Nephron progenitor cell (in vitro differentiated cells): ENCODE data around the gene RIC3.

Experiments
- DNase-seq: peaks from one replicate; pipeline ENCODE4 v3.0.0; 2021
- H3K27ac Mint-ChIP-seq: 2 replicates; pipeline ENCODE4 v1.8.0; 2021; ENCODE audit warnings: mild to moderate bottlenecking, moderate library complexity, mixed read lengths
- H3K27me3 Mint-ChIP-seq: 2 replicates; pipeline ENCODE4 v1.8.0; 2021; ENCODE audit warnings: mild to moderate bottlenecking, low read depth, mixed read lengths; ENCODE audit not compliant: poor library complexity
- H3K36me3 Mint-ChIP-seq: 2 replicates; pipeline ENCODE4 v1.8.0; 2021; ENCODE audit warnings: low read depth, mixed read lengths
- H3K4me1 Mint-ChIP-seq: 2 replicates; pipeline ENCODE4 v1.8.0; 2021; ENCODE audit warnings: mixed read lengths
- H3K4me3 Mint-ChIP-seq: 2 replicates; pipeline ENCODE4 v1.8.0; 2021; ENCODE audit warnings: mild to moderate bottlenecking, moderate library complexity, mixed read lengths
- H3K9me3 Mint-ChIP-seq: 2 replicates; pipeline ENCODE4 v1.8.0; 2021; ENCODE audit warnings: mild to moderate bottlenecking, moderate library complexity, mixed read lengths
- CTCF ChIP-seq: fragments of 200-600 bp; sonication (generic); IDR thresholded peaks from 2 replicates; pipeline ENCODE4 v1.5.0; 2021; ENCODE audit warnings: antibody characterized with exemption

The RIC3 gene

GRCh38 chr11:8196749-8197148 is 27.9 kb upstream of the RIC3 start:
- Mint-ChIP-seq H3K27me3 (peaks cover 10% of the 10 kb centered on the region), H3K36me3 (no peaks in the 10 kb centered on the region), H3K4me1 (no peaks in the 10 kb centered on the region), H3K9me3 (no peaks in the 10 kb centered on the region), H3K27ac (no peak overlapping the region), H3K4me3 (no peak overlapping the region)
- TF ChIP-seq CTCF = no peak
- no peak for DNase-seq

- no peak for TF ChIP-seq CTCF
- no peaks in the 10 kb centered on the region for H3K9me3 Mint-ChIP-seq
- H3K4me1 Mint-ChIP-seq = no peaks in the 10 kb centered on the region
- no peak overlapping the region for H3K27ac Mint-ChIP-seq
- H3K4me3 Mint-ChIP-seq = no peak overlapping the region
- H3K27me3 Mint-ChIP-seq = peaks cover 10% of the 10 kb centered on the region
- H3K36me3 Mint-ChIP-seq = no peaks in the 10 kb centered on the region
- no peak for DNase-seq
These were observed 26.1 kb upstream of the RIC3 start for GRCh38 chr11:8194956-8195355.

GRCh38 chr11:8192896-8193209 is 24.0 kb upstream of the RIC3 start:
- H3K36me3 Mint-ChIP-seq = no peaks in the 10 kb centered on the region
- no peaks in the 10 kb centered on the region for H3K9me3 Mint-ChIP-seq
- DNase-seq = no peak
- no peak overlapping the region for H3K4me3 Mint-ChIP-seq
- H3K4me1 Mint-ChIP-seq = no peaks in the 10 kb centered on the region
- peaks cover 10% of the 10 kb centered on the region for H3K27me3 Mint-ChIP-seq
- no peak for TF ChIP-seq CTCF
- no peak overlapping the region for H3K27ac Mint-ChIP-seq

GRCh38 chr11:8192016-8192895 is 23.4 kb upstream of the RIC3 start:
- H3K27me3 Mint-ChIP-seq = peaks cover 6% of the 10 kb centered on the region
- no peak overlapping the region for H3K27ac Mint-ChIP-seq
- H3K4me1 Mint-ChIP-seq = no peaks in the 10 kb centered on the region
- peak; percentile 79 for DNase-seq
- peak; percentile 90 for TF ChIP-seq CTCF
- no peak overlapping the region for H3K4me3 Mint-ChIP-seq
- no peaks in the 10 kb centered on the region for H3K36me3 Mint-ChIP-seq
- H3K9me3 Mint-ChIP-seq = peaks cover under 1% of the 10 kb centered on the region

GRCh38 chr11:8190431-8190830 is 21.6 kb upstream of the RIC3 start:
- Mint-ChIP-seq H3K27ac (no peak overlapping the region), H3K4me3 (no peak overlapping the region), H3K9me3 (peaks cover 14% of the 10 kb centered on the region), H3K27me3 (peaks cover 4% of the 10 kb centered on the region), H3K4me1 (no peaks in the 10 kb centered on the region), H3K36me3 (no peaks in the 10 kb centered on the region)
- TF ChIP-seq CTCF = no peak
- DNase-seq = no peak

GRCh38 chr11:8186429-8186828 is 17.6 kb upstream of the RIC3 start:
- H3K27ac Mint-ChIP-seq = no peak overlapping the region
- no peaks in the 10 kb centered on the region for H3K36me3 Mint-ChIP-seq
- peaks cover 6% of the 10 kb centered on the region for H3K27me3 Mint-ChIP-seq
- peaks cover 41% of the 10 kb centered on the region for H3K9me3 Mint-ChIP-seq
- no peak for TF ChIP-seq CTCF
- no peak overlapping the region for H3K4me3 Mint-ChIP-seq
- no peak for DNase-seq
- H3K4me1 Mint-ChIP-seq = no peaks in the 10 kb centered on the region
